Ishikawa (cell line): ENCODE results near the gene LRRC46.

ENCODE experiments used
- CEBPB ChIP-seq: IDR thresholded peaks from 2 replicates; pipeline ENCODE4 v1.6.1; 2012
- CREB1 ChIP-seq: IDR thresholded peaks from 2 replicates; pipeline ENCODE4 v1.6.1; 2012; ENCODE audit warnings: low read depth
- EGR1 ChIP-seq: IDR thresholded peaks from 2 replicates; pipeline ENCODE4 v1.6.1; 2012
- EP300 ChIP-seq: IDR thresholded peaks from 2 replicates; pipeline ENCODE4 v1.6.1; 2012; ENCODE audit warnings: borderline replicate concordance
- FOXM1 ChIP-seq: IDR thresholded peaks from 2 replicates; pipeline ENCODE4 v1.6.1; 2012; ENCODE audit warnings: low read depth, borderline replicate concordance
- NFIC ChIP-seq: IDR thresholded peaks from 2 replicates; pipeline ENCODE4 v1.6.1; 2012
- RAD21 ChIP-seq: IDR thresholded peaks from 2 replicates; pipeline ENCODE4 v1.6.1; 2012; ENCODE audit warnings: low read depth
- TAF1 ChIP-seq: IDR thresholded peaks from 2 replicates; pipeline ENCODE4 v1.6.1; 2012; ENCODE audit warnings: low read depth, mild to moderate bottlenecking
- TCF12 ChIP-seq: IDR thresholded peaks from 2 replicates; pipeline ENCODE4 v1.6.1; 2012; ENCODE audit warnings: low read depth
- TEAD4 ChIP-seq: IDR thresholded peaks from 2 replicates; pipeline ENCODE4 v1.6.1; 2012
- YY1 ChIP-seq: IDR thresholded peaks from 2 replicates; pipeline ENCODE4 v1.6.1; 2012; ENCODE audit warnings: low read depth
- ZBTB7A ChIP-seq: IDR thresholded peaks from 2 replicates; pipeline ENCODE4 v1.6.1; 2012; ENCODE audit warnings: low read depth
- TF ChIP-seq, protein P1 (sequence below): IDR thresholded peaks from 2 replicates; pipeline ENCODE4 v1.6.1; 2012
- TF ChIP-seq, protein P2 (sequence below): IDR thresholded peaks from 2 replicates; pipeline ENCODE4 v1.6.1; 2012
- TF ChIP-seq, protein P3 (sequence below): IDR thresholded peaks from 2 replicates; pipeline ENCODE4 v1.6.1; 2012; ENCODE audit warnings: low read depth, mild to moderate bottlenecking

LRRC46 gene

DNA sequence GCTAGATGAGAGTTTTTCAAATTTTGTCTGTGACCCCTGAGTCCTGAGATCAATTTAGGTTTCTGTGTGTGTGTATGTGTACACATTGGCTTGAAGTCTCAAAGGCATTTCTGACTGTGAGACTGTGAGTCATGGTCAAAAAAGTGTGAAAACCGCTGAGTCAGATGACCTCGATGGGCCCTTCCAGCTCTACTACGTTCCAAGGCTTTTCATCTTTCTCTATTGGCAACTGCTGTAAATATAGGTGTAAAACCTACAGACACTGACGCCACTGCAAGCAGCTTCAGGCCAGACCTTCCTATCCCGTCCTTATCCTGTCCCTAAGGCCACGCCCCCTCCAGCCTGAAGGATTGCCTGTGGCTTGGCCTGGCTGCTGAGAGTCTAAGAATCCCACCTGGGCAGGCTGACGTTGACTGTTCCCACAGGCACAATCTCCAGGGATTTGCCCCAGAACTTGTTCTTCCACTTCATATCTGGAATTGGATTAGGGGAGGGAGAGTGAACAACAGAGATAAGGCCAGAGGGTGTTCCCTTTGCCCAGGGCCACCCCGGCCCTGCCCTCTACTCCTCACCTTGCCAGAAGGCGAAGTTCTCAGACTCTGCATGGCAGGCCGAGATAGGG, 21.2 kb upstream of the LRRC46 start:
- TF ChIP-seq RAD21 (no peak), ZBTB7A (no peak), EP300 (no peak), CREB1 (no peak), EGR1 (no peak), TAF1 (no peak), TEAD4 (no peak; the same call in 1 of the 2 replicates), TCF12 (no peak), YY1 (no peak), NFIC (no peak)
- TF ChIP-seq, protein P1, sequence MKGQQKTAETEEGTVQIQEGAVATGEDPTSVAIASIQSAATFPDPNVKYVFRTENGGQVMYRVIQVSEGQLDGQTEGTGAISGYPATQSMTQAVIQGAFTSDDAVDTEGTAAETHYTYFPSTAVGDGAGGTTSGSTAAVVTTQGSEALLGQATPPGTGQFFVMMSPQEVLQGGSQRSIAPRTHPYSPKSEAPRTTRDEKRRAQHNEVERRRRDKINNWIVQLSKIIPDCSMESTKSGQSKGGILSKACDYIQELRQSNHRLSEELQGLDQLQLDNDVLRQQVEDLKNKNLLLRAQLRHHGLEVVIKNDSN: no peak
- TF ChIP-seq, protein P2, sequence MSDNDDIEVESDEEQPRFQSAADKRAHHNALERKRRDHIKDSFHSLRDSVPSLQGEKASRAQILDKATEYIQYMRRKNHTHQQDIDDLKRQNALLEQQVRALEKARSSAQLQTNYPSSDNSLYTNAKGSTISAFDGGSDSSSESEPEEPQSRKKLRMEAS: no peak; the same call in 1 of the 2 replicates
- TF ChIP-seq, protein P3, sequence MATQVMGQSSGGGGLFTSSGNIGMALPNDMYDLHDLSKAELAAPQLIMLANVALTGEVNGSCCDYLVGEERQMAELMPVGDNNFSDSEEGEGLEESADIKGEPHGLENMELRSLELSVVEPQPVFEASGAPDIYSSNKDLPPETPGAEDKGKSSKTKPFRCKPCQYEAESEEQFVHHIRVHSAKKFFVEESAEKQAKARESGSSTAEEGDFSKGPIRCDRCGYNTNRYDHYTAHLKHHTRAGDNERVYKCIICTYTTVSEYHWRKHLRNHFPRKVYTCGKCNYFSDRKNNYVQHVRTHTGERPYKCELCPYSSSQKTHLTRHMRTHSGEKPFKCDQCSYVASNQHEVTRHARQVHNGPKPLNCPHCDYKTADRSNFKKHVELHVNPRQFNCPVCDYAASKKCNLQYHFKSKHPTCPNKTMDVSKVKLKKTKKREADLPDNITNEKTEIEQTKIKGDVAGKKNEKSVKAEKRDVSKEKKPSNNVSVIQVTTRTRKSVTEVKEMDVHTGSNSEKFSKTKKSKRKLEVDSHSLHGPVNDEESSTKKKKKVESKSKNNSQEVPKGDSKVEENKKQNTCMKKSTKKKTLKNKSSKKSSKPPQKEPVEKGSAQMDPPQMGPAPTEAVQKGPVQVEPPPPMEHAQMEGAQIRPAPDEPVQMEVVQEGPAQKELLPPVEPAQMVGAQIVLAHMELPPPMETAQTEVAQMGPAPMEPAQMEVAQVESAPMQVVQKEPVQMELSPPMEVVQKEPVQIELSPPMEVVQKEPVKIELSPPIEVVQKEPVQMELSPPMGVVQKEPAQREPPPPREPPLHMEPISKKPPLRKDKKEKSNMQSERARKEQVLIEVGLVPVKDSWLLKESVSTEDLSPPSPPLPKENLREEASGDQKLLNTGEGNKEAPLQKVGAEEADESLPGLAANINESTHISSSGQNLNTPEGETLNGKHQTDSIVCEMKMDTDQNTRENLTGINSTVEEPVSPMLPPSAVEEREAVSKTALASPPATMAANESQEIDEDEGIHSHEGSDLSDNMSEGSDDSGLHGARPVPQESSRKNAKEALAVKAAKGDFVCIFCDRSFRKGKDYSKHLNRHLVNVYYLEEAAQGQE: no peak

DNA sequence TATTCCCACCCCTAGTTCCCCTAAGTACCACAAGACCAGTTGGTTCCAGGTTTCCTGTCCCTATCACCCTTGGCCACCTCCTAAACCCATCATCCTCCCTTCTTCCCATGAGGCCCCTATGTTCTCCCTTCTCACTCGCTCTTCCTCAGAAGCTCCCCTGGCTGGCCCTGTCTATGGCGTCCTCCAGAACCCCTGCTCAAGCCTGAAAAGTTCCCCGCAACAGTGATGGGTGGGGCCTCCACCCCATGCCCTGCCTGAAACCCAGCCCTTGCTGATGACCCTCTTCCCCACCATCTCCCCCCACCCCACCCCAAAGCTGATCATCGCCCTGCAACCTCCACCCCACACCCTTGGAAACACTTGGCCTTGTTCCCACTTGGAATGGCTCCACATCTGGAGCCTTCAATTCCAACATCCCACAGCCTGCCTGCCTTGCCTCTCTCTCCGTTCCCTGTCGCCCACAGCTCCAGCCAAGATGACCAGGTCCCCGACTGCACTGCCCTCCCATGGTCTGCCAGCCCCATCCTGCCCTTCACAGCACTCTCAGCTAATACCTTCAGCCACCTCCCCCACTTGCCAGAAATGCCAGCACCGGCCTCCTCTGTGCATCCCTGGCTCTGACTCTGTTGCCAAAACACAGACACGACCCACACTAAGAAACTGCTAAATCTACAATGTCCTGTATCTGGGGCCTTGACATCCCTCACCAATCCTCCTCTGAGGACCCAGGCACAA, 20.4 kb upstream of the LRRC46 start:
- TF ChIP-seq, protein P2: no peak
- TF ChIP-seq ZBTB7A: no peak
- TF ChIP-seq NFIC: no peak
- no peak for TF ChIP-seq FOXM1
- TF ChIP-seq, protein P1: no peak
- TF ChIP-seq, protein P3: no peak
- no peak for TF ChIP-seq EGR1
- TF ChIP-seq TAF1: no peak
- TF ChIP-seq CEBPB: no peak
- TF ChIP-seq TEAD4: no peak
- no peak for TF ChIP-seq EP300
- TF ChIP-seq CREB1: no peak
- TF ChIP-seq YY1: no peak
- no peak for TF ChIP-seq RAD21
- no peak for TF ChIP-seq TCF12

DNA sequence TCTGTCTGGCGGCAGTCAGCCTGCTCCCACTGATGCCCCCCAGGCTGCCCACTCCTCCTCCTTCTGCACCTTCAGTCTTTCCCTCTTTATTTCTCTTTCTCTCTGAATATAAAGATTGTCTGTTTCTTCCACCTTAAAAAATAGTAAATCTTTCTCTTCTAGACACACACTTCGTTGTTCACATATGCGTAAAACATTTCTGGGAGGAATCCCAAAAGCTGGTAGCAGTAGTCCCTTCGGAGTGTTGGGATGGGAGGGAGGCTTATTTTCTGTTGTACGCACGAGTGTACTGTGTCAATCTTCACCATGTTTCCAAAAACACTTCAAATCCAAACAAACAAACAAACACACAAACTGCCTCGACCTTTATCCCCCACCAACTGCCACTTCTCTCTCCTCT, 19.8 kb upstream of the LRRC46 start:
- TF ChIP-seq, protein P2: no peak
- TF ChIP-seq TAF1: no peak
- no peak for TF ChIP-seq TCF12
- TF ChIP-seq, protein P1: no peak

DNA sequence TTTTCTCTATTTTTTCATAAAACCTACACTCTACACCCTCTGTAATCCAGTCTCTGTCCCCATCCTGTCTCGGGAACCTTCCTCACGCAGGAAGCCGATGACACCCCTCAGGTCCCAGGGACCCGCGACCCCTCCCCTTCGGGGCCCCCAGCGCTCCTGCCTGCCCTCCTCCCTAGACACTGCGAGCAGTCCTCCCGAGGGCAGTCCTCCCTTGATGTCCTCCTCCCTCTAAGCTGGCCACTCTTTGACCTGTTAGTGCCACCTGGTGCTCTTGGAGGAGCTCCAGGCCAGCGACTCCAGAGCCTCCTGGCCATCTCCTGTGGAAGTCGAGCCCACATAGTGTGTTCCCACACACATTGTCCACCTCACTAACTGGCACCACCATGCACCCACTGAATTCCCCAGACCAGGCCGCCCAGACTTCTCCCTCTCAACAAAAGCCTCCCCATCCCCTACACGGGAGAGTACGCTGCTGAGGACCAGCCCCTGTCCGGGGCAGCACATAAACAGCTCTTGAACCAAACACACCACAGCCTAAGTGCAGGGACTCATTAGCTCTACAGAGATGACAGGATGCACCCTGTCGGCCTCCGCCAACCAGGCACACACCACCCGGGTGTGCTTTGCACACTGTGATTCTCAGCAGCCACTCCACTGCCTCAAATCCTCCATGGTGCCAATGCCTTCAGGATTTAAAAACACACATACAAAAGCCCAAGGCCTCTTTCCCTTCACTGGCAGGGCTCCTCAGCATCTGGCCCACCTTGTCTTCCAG, 19.1 kb upstream of the LRRC46 start:
- no peak for TF ChIP-seq ZBTB7A
- TF ChIP-seq, protein P2: no peak
- no peak for TF ChIP-seq TEAD4

DNA sequence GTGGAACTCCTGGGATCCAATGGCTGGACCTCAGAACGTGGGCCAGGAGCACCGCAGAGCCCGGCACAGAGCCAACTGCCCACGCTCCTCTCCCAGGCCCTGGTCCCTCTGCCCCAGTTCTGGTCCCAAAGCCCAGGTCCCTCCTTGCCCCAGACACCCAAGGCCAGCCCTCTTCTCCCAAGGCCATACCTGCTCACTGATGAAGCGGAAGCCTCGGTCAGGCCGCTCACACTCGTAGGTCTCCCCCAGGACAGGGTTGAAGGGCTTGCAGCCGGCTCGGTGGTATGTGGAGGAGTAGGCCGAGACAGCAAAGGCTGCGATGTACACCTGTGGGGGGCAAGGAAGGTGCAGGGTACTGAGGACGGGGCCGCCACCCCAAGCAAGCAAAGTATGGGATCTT, 18.4 kb upstream of the LRRC46 start:
- TF ChIP-seq ZBTB7A: no peak
- no peak for TF ChIP-seq FOXM1
- no peak for TF ChIP-seq CREB1
- TF ChIP-seq NFIC: no peak
- TF ChIP-seq, protein P2: no peak
- no peak for TF ChIP-seq TAF1
- TF ChIP-seq, protein P3: no peak
- no peak for TF ChIP-seq YY1
- no peak for TF ChIP-seq TCF12
- no peak for TF ChIP-seq EGR1
